Ecto neural progenitor cell (in vitro differentiated cells): ENCODE data around the gene PRKCH.
"Not testable (repeated sequence)": the region's sequence is repeated elsewhere in the genome, so short reads cannot be mapped to it uniquely, and the experiment has no call there.

Source experiments
- DNase-seq: peaks from one replicate; pipeline ENCODE4 v3.0.0-alpha.2; 2018; ENCODE audit warnings: low spot score

PRKCH gene

GRCh38 chr14:61308198-61308597 lies 13.2 kb upstream of the PRKCH start:
- no peak for DNase-seq

GRCh38 chr14:61308701-61309100 lies 12.7 kb upstream of the PRKCH start:
- DNase-seq = not testable (repeated sequence)

GRCh38 chr14:61315313-61315712 lies 6.1 kb upstream of the PRKCH start:
- DNase-seq = no peak

GRCh38 chr14:61319086-61319485 lies 2.3 kb upstream of the PRKCH start:
- DNase-seq = no peak

GRCh38 chr14:61319706-61320105 lies 1.7 kb upstream of the PRKCH start:
- no peak for DNase-seq

GRCh38 chr14:61320170-61320569 lies 1.2 kb upstream of the PRKCH start:
- not testable (repeated sequence) for DNase-seq

- DNase-seq = no peak
Measured at GRCh38 chr14:61320806-61321384, 484 bp upstream of the PRKCH start.

GRCh38 chr14:61322011-61322798 lies 826 bp downstream of the PRKCH start:
- DNase-seq = peak; percentile 49

- DNase-seq = no peak
Measured at GRCh38 chr14:61322799-61323290, 1.5 kb downstream of the PRKCH start.

- DNase-seq = no peak
Measured at GRCh38 chr14:61323970-61324369, 2.6 kb downstream of the PRKCH start.

GRCh38 chr14:61325166-61325565 lies 3.8 kb downstream of the PRKCH start:
- DNase-seq = no peak

- no peak for DNase-seq
Measured at GRCh38 chr14:61326146-61326545, 4.8 kb downstream of the PRKCH start.

GRCh38 chr14:61326847-61327246 lies 5.5 kb downstream of the PRKCH start:
- no peak for DNase-seq

- DNase-seq = no peak
Measured at GRCh38 chr14:61328626-61329262, 7.4 kb downstream of the PRKCH start.

GRCh38 chr14:61329478-61330051 lies 8.2 kb downstream of the PRKCH start:
- no peak for DNase-seq

GRCh38 chr14:61330511-61330910 lies 9.1 kb downstream of the PRKCH start:
- DNase-seq = no peak

- DNase-seq = no peak
Measured at GRCh38 chr14:61331992-61332657, 10.7 kb downstream of the PRKCH start.

- DNase-seq = no peak
Measured at GRCh38 chr14:61332658-61333029, 11.3 kb downstream of the PRKCH start.

GRCh38 chr14:61333087-61333486 lies 11.7 kb downstream of the PRKCH start:
- DNase-seq = no peak

GRCh38 chr14:61334197-61334701 lies 12.9 kb downstream of the PRKCH start:
- peak; percentile 49 for DNase-seq

- no peak for DNase-seq
Measured at GRCh38 chr14:61335049-61335448, 13.7 kb downstream of the PRKCH start.

GRCh38 chr14:61335671-61336275 lies 14.4 kb downstream of the PRKCH start:
- no peak for DNase-seq
